ENCODE data around the gene TECPR2. TPM values are rescaled to one million over a fixed set of nuclear protein-coding genes. Genes with fewer than 3 reads are reported as not detected.

TECPR2 gene
- total RNA-seq, 2 donors from 2014 or later, result 7.0 to 51.4 TPM

DNA sequence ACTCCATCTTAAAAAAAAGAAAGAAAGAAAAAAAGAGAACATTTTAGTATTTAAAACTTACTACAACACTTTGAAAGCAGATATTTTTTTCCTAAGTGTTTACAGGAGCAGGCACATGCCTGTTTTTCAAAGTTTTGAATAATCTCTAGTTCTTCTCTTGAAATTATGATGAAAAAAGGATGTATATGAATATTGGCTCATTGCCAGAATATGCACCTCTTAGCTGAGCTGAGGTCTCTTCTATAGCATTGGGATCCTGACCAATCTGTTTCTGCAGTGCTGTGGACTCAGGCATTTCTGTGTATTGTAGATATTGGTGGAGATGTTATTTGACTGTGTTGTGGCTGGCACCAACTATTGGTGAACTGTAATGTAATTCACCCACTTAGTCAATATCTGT is 15.0 kb downstream of the TECPR2 start:
- Histone ChIP-seq H3K27me3 (no peaks in the 10 kb centered on the region), H3K27ac (no peak overlapping the region), H3K4me3 (no peak overlapping the region), H3K9me3 (no peaks in the 10 kb centered on the region), H3K4me1 (peaks cover 7% of the 10 kb centered on the region), H3K36me3 (replicated peaks in 1 of 2; ENCODE audit: insufficient read depth in 1 of 2, low read depth in 2 of 2) (peaks cover 0 to 3% of the 10 kb centered on the region in 2 donors)
- ATAC-seq, result no peak
- TF ChIP-seq, protein P1, sequence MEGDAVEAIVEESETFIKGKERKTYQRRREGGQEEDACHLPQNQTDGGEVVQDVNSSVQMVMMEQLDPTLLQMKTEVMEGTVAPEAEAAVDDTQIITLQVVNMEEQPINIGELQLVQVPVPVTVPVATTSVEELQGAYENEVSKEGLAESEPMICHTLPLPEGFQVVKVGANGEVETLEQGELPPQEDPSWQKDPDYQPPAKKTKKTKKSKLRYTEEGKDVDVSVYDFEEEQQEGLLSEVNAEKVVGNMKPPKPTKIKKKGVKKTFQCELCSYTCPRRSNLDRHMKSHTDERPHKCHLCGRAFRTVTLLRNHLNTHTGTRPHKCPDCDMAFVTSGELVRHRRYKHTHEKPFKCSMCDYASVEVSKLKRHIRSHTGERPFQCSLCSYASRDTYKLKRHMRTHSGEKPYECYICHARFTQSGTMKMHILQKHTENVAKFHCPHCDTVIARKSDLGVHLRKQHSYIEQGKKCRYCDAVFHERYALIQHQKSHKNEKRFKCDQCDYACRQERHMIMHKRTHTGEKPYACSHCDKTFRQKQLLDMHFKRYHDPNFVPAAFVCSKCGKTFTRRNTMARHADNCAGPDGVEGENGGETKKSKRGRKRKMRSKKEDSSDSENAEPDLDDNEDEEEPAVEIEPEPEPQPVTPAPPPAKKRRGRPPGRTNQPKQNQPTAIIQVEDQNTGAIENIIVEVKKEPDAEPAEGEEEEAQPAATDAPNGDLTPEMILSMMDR (IDR thresholded peaks at IDR 0.05), result no peak
- TF ChIP-seq POLR2A (IDR thresholded peaks at IDR 0.05), result no peak
- intact Hi-C loops (cut with DNase I), result no loop called here
- no peak for DNase-seq

DNA sequence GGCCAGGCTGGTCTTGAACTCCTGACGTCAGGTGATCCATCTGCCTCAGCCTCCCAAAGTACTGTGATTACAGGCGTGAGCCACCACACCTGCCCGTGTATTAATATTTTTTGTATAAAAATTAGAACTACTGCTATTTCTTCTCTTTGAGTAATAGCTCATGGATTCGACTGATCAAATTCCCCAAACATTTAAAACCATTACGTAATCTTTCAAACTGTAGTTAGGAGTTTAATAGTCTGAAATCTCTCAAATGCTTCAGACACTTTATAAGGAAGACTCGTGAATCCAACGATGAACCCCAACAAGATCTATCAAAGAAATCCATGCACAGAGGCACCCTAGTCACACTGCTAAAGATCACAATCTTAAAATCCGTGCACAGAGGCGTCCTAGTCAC is 16.1 kb downstream of the TECPR2 start:
- H3K36me3 ChIP-seq (replicated peaks in 1 of 2; ENCODE audit: insufficient read depth in 1 of 2, low read depth in 2 of 2), result peaks cover 0 to 3% of the 10 kb centered on the region in 2 donors
- 94 to 96% methylated on average over 9 of the region's 9 CpGs for WGBS, 2 donors
- intact Hi-C loops (cut with DNase I), result no loop called here

DNA sequence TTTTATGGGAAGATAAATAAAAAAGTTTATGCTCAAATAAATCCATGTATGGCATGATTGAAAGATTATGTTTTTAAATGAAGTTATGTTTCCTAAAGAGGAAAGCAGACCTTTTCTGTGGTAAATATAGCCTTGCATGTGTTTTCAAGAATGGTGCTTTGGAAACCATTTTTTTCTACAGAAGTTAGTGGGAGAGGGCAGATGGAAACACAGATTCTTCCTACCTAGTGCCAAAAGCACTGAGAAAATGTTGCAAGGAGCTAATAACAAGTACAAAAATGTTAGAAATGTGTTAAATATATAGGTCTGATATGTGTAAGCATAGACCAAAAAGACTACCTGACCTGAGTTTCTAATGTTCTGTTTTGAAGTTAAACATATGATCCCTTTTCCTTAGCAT is 24.3 kb downstream of the TECPR2 start:
- H3K27ac ChIP-seq, result no peak overlapping the region
- no peak for TF ChIP-seq POLR2A (IDR thresholded peaks at IDR 0.05)
- TF ChIP-seq, protein P1 (IDR thresholded peaks at IDR 0.05), result no peak
- no peaks in the 10 kb centered on the region for H3K4me1 ChIP-seq
- no peaks in the 10 kb centered on the region for H3K27me3 ChIP-seq
- DNase-seq (no peak), ATAC-seq (no peak)
- no peak overlapping the region for H3K4me3 ChIP-seq
- no peaks in the 10 kb centered on the region for H3K9me3 ChIP-seq
- no peaks in the 10 kb centered on the region for H3K36me3 ChIP-seq (replicated peaks in 1 of 2; ENCODE audit: insufficient read depth in 1 of 2, low read depth in 2 of 2)
- intact Hi-C loops (cut with DNase I), result no loop called here

More for the DNA sequence above, 16.1 kb downstream of the TECPR2 start:
- ATAC-seq (no peak), DNase-seq (no peak)
- H3K4me1 ChIP-seq, result peaks cover 7% of the 10 kb centered on the region
- no peak for TF ChIP-seq POLR2A (IDR thresholded peaks at IDR 0.05)
- H3K9me3 ChIP-seq, result no peaks in the 10 kb centered on the region
- no peak overlapping the region for H3K4me3 ChIP-seq
- H3K27me3 ChIP-seq, result no peaks in the 10 kb centered on the region
- no peak overlapping the region for H3K27ac ChIP-seq

DNA sequence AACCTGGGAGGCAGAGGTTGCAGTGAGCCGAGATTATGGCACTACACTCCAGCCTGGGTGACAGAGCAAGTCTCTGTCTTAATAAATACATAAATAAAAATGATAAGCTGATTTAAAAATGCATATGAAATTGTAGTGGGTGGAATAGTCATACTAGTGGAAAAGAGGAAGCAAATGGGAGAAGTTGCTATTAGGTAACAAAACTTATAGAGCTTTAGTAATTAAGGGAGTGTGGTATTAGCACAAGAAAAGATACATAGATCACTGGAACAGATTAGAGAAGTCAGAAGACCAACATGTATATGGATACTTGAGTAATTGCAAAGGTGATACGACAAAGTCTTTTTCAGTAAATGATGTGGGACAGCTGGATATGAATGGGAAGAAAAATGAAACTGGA is 26.5 kb downstream of the TECPR2 start:
- H3K27ac ChIP-seq, result peak overlapping the region in 2 of 4 donors; percentile 35 to 57

DNA sequence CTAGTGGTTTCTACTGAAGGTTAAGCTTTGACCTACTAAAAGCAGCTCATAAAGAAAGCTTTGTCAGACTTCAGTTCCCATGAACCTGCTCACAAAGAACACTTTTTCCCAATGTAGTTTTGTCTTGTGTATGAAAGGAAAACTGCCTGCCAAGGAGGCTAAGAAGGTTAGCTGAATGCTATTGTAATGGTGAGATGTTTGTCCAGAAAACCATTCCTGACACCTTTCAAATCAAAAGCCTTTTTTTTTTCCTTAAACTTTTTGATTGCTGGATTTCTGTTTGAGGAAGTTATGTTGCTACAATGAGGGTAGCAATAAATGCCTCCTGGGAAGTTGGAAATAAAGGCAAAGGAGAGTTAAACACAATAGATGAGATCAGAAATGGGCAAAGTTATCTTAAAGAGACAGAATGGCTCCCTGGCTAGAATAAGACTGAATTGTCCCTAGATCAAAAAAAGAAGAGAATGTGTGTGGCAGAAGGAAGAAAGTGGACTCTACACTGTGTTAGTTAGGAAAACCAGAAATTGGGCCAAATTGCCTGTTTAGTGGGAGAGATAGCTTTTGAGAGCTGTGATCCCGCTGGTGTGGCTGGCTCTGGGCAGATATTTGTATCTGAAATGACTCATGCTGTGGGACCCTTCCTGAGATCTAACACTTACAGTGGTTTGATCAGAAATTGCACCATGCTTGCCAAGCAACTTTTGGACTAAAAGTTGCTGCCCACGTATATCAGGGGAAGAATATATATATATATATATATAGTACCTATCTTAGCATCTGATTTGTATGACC is 27.5 kb downstream of the TECPR2 start:
- Histone ChIP-seq H3K4me3 (no peak overlapping the region), H3K4me1 (peaks cover 7% of the 10 kb centered on the region), H3K27me3 (no peaks in the 10 kb centered on the region), H3K36me3 (replicated peaks in 1 of 2; ENCODE audit: insufficient read depth in 1 of 2, low read depth in 2 of 2) (no peaks in the 10 kb centered on the region), H3K9me3 (no peaks in the 10 kb centered on the region), H3K27ac (peak overlapping the region in 3 of 4 donors; percentile 35 to 57 (median 57))
- TF ChIP-seq, protein P1 (IDR thresholded peaks at IDR 0.05), result no peak
- TF ChIP-seq POLR2A (IDR thresholded peaks at IDR 0.05), result no peak
- intact Hi-C loops (cut with DNase I), result no loop called here
- 67 to 68% methylated on average over 2 of the region's 2 CpGs for WGBS, 2 donors
- no peak for DNase-seq
- ATAC-seq, result peak; percentile 50

More for the DNA sequence above, 26.5 kb downstream of the TECPR2 start:
- TF ChIP-seq, protein P1 (IDR thresholded peaks at IDR 0.05), result no peak
- no peaks in the 10 kb centered on the region for H3K27me3 ChIP-seq
- H3K4me3 ChIP-seq, result no peak overlapping the region
- H3K4me1 ChIP-seq, result peaks cover 7% of the 10 kb centered on the region
- no peaks in the 10 kb centered on the region for H3K9me3 ChIP-seq
- WGBS, 2 donors, result 89 to 90% methylated on average over 2 of the region's 2 CpGs
- DNase-seq (no peak), ATAC-seq (no peak)
- H3K36me3 ChIP-seq (replicated peaks in 1 of 2; ENCODE audit: insufficient read depth in 1 of 2, low read depth in 2 of 2), result no peaks in the 10 kb centered on the region
- intact Hi-C loops (cut with DNase I), result no loop called here

Data from body of pancreas (tissue), 4 donors.